ENCODE data around the gene INTS3.

INTS3 gene

GRCh38 chr1:153796786-153797659, 69.2 kb downstream of the INTS3 start:
- peak; percentile 84 for DNase-seq

- no peak for DNase-seq
These were observed 70.6 kb downstream of the INTS3 start for GRCh38 chr1:153798468-153798780.

GRCh38 chr1:153799016-153799415, 71.2 kb downstream of the INTS3 start:
- no peak for DNase-seq

GRCh38 chr1:153799566-153800465, 72.0 kb downstream of the INTS3 start:
- DNase-seq, result no peak

GRCh38 chr1:153800516-153800915, 72.7 kb downstream of the INTS3 start:
- DNase-seq, result no peak

- DNase-seq, result no peak
These were observed 73.3 kb downstream of the INTS3 start for GRCh38 chr1:153801028-153801625.

GRCh38 chr1:153801786-153802697, 74.2 kb downstream of the INTS3 start:
- no peak for DNase-seq

GRCh38 chr1:153803470-153804056, 75.7 kb downstream of the INTS3 start:
- DNase-seq, result no peak

- no peak for DNase-seq
These were observed 76.3 kb downstream of the INTS3 start for GRCh38 chr1:153804112-153804511.

GRCh38 chr1:153805042-153805745, 77.3 kb downstream of the INTS3 start:
- peak; percentile 98 for DNase-seq

GRCh38 chr1:153805886-153806719, 78.3 kb downstream of the INTS3 start:
- peak; percentile 65 for DNase-seq

- no peak for DNase-seq
These were observed 88.5 kb downstream of the INTS3 start for GRCh38 chr1:153816283-153816889.

- DNase-seq, result no peak
These were observed 91.0 kb downstream of the INTS3 start for GRCh38 chr1:153818876-153819275.
